Keratinocyte (primary cell): ENCODE data around the gene ZNF778. TPM values are rescaled to one million over a fixed set of nuclear protein-coding genes. Genes with fewer than 3 reads are reported as not detected.
A peak's percentile ranks its signal among the peaks of the same experiment; 100 is the strongest.

Experiments used
- DNase-seq: peaks from one replicate; pipeline ENCODE4 v3.0.0-alpha.2; 2011; ENCODE audit warnings: low read depth, missing footprints, low spot score
- FAIRE-seq: peaks from 2 replicates; lab custom pipeline; 2011; peaks lifted over from hg19 to GRCh38; lab: Jason Lieb, UNC
- H2AFZ ChIP-seq: 2 replicates; pipeline ENCODE4 v1.6.0; 2012; ENCODE audit warnings: low read length, control low read depth, inconsistent platforms; ENCODE audit not compliant: control insufficient read depth
- H3K27ac ChIP-seq: 2 replicates; pipeline ENCODE4 v1.5.1; 2011; ENCODE audit warnings: low read length; ENCODE audit not compliant: control insufficient read depth, insufficient read depth
- H3K27me3 ChIP-seq: 3 replicates; pipeline ENCODE4 v1.6.0; 2011; ENCODE audit warnings: low read length; ENCODE audit not compliant: control insufficient read depth, insufficient read depth; ENCODE audit errors: extremely low read depth
- H3K36me3 ChIP-seq, 2 experiments: 2 replicates in 1 of 2; 3 replicates in 1 of 2; pipeline ENCODE4 v1.5.1; 2011; ENCODE audit warnings: low read length in 2 of 2, mild to moderate bottlenecking in 1 of 2; ENCODE audit not compliant: control insufficient read depth in 2 of 2, insufficient read depth in 2 of 2; ENCODE audit errors: extremely low read depth in 1 of 2
- H3K4me1 ChIP-seq: 3 replicates; pipeline ENCODE4 v1.5.1; 2011; ENCODE audit warnings: low read length; ENCODE audit not compliant: control insufficient read depth, insufficient read depth; ENCODE audit errors: extremely low read depth
- H3K4me2 ChIP-seq: 3 replicates; pipeline ENCODE4 v1.6.0; 2011; ENCODE audit warnings: low read depth, low read length; ENCODE audit not compliant: control insufficient read depth, insufficient read depth; ENCODE audit errors: extremely low read depth
- H3K4me3 ChIP-seq, 3 experiments: fragments of 200-600 bp in 1 of 3; sonication (generic) in 1 of 3; 2 replicates in 2 of 3; 3 replicates in 1 of 3; pipeline ENCODE4 v1.5.1; 2011 to 2016; ENCODE audit warnings: low read length in 3 of 3, mild to moderate bottlenecking in 3 of 3, control low read depth in 2 of 3, inconsistent platforms in 1 of 3, low read depth in 1 of 3, mixed read lengths in 1 of 3, mixed run types in 1 of 3, moderate library complexity in 1 of 3; ENCODE audit not compliant: control insufficient read depth in 2 of 3, insufficient read depth in 2 of 3; ENCODE audit errors: extremely low read depth in 1 of 3
- H3K79me2 ChIP-seq: 2 replicates; pipeline ENCODE4 v1.6.0; 2012; ENCODE audit warnings: low read length; ENCODE audit not compliant: control insufficient read depth, insufficient read depth
- H3K9ac ChIP-seq: 3 replicates; pipeline ENCODE4 v1.6.0; 2011; ENCODE audit warnings: low read length; ENCODE audit not compliant: control insufficient read depth, insufficient read depth; ENCODE audit errors: extremely low read depth
- H3K9me1 ChIP-seq: 3 replicates; pipeline ENCODE4 v1.6.0; 2011; ENCODE audit warnings: low read length; ENCODE audit not compliant: control insufficient read depth, insufficient read depth; ENCODE audit errors: extremely low read depth
- H3K9me3 ChIP-seq: 2 replicates; pipeline ENCODE4 v1.5.1; 2012; ENCODE audit warnings: low read depth, low read length; ENCODE audit not compliant: control insufficient read depth
- H4K20me1 ChIP-seq: 3 replicates; pipeline ENCODE4 v1.6.0; 2011; ENCODE audit warnings: low read length; ENCODE audit not compliant: control insufficient read depth, insufficient read depth; ENCODE audit errors: extremely low read depth
- EZH2 ChIP-seq: IDR thresholded peaks from one replicate; pipeline ENCODE4 v1.6.1; 2012; ENCODE audit warnings: inconsistent platforms, mild to moderate bottlenecking, low read length, moderate library complexity
- dilution Hi-C: fragments of 300-500 bp; cut with MboI; formaldehyde crosslinking; loops from one replicate; pipeline ENCODE4 v1.7.0; 2020; ENCODE audit warnings: low sequenced_read_pairs; ENCODE audit not compliant: extremely low pct_ligation_motif_present
- polyA plus RNA-seq, 5 experiments: library from polyadenylated mRNA; depleted of rRNA in 3 of 5; stranded (reverse) in 3 of 5; stranded (forward) in 1 of 5; unstranded in 1 of 5; fragments of >200 nt; gene quantifications; 1 replicate in 1 of 5; 2 replicates in 3 of 5; 3 replicates in 1 of 5; pipeline versions ENCODE4 v1.2.1 to v1.2.3, GENCODE V29; 2011 to 2012; ENCODE audit warnings: missing spikeins in 2 of 5, low read depth in 1 of 5, low replicate concordance in 1 of 5
- TF ChIP-seq, protein P1 (sequence below), 3 experiments: IDR thresholded peaks in 1 of 3; conservative IDR thresholded peaks in 1 of 3; optimal IDR thresholded peaks in 1 of 3; 2 replicates in 2 of 3; 3 replicates in 1 of 3; pipeline versions ENCODE3 to v1.5.1; 2011; ENCODE audit warnings: low read length in 3 of 3, mild to moderate bottlenecking in 3 of 3, moderate library complexity in 2 of 3, control low read depth in 1 of 3, inconsistent platforms in 1 of 3; ENCODE audit not compliant: insufficient read depth in 2 of 3; ENCODE audit errors: extremely low read depth in 1 of 3

Gene ZNF778
- polyA plus RNA-seq, 1 donor (not counting 4 experiments of a cell fraction or from before 2014, with no cell fraction given), result 6.2 TPM

DNA sequence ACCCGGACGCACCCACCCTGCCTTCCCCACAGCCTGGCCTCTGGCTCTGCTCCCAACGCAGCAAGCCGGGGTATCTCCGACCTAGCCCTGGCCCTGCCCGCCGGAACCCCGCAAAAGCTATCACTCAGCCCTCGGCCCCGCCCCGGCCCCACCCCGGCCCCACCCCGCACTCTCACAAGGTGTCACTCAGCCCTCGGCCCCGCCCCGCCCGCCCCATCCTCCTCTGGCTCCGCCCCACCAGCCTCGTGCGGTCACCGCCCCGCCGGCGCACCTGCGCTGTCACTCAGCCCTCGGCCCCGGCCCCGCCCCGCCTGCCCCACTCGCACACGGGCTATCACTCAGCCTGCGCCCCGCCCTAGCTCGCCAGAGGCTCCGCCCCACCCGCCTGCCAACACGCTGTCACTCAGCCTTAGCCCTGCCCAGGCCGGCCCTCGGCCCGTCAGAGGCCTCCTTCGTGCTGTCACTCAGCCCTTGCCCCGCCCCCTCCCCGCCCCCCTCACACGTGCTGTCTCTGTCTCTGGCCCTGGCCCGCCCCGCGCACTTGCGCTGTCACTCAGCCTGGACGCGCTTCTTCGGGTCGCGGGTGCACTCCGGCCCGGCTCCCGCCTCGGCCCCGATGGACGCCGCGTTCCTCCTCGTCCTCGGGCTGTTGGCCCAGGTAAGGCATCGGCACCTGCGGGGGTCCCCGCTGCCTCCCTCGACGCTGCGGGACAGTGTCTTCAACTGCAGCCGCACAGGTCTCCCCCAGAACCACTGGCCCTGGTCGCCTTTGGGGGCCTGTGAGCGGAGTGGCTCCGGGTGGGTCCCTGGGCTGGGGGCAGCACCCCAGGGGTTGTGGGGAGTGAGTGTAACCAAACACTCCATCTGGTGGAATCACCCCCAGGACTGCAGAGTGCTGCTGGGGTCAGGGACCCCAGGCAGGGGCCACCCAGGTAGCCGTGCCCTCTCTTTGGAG is 46.0 kb upstream of the ZNF778 start, which contains the start of gene CDH15:
TSS of gene CDH15 (plus strand) at position 533 of the 955 bp plus-strand sequence. CDS start at position 617, 84 bp downstream.
- Histone ChIP-seq H3K79me2 (no peaks in the 10 kb centered on the region), H3K27ac (no peak within 1 kb of the TSS), H3K4me2 (peak within 1 kb of the TSS; percentile 60), H3K36me3 (no peaks in the 10 kb centered on the region), H2AFZ (no peak within 1 kb of the TSS), H3K4me1 (peaks cover 7% of the 10 kb centered on the region), H3K9me3 (no peaks in the 10 kb centered on the region), H3K9ac (no peak within 1 kb of the TSS), H4K20me1 (peaks cover 2% of the 10 kb centered on the region), H3K27me3 (peaks cover 69% of the 10 kb centered on the region), H3K9me1 (no peaks in the 10 kb centered on the region), H3K4me3 (no peak within 1 kb of the TSS)
- DNase-seq (peak; percentile 82), FAIRE-seq (no peak)
- TF ChIP-seq, protein P1, sequence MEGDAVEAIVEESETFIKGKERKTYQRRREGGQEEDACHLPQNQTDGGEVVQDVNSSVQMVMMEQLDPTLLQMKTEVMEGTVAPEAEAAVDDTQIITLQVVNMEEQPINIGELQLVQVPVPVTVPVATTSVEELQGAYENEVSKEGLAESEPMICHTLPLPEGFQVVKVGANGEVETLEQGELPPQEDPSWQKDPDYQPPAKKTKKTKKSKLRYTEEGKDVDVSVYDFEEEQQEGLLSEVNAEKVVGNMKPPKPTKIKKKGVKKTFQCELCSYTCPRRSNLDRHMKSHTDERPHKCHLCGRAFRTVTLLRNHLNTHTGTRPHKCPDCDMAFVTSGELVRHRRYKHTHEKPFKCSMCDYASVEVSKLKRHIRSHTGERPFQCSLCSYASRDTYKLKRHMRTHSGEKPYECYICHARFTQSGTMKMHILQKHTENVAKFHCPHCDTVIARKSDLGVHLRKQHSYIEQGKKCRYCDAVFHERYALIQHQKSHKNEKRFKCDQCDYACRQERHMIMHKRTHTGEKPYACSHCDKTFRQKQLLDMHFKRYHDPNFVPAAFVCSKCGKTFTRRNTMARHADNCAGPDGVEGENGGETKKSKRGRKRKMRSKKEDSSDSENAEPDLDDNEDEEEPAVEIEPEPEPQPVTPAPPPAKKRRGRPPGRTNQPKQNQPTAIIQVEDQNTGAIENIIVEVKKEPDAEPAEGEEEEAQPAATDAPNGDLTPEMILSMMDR (optimal IDR thresholded peaks at IDR 0.05 in 1 of 3, IDR thresholded peaks at IDR 0.05 in 1 of 3, conservative IDR thresholded peaks at IDR 0.05 in 1 of 3; ENCODE audit: extremely low read depth in 1 of 3, insufficient read depth in 2 of 3, low read length in 3 of 3), result no peak
- no peak for TF ChIP-seq EZH2
- dilution Hi-C loops, result no loop called here

DNA sequence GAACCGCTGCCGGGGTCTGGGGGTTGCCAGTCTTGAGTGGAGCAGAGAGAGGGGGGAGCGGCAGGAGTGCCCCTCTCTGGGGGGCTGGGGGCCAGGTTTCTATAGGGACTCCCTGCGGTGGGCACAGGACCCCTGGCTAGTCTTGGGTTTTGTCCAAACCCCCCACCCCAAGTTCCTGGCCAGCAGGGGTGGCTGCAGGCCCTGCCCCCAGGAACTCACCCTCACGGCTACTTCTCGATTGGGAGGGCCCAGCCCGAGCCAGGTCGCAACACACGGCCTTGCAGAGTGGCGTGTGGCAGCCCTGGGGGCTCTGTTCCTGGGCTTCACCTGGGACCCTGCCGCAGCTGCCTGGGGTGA is 45.4 kb upstream of the ZNF778 start:
- H3K4me2 ChIP-seq, result no peak overlapping the region

More for the DNA sequence above, 45.4 kb upstream of the ZNF778 start:
- Histone ChIP-seq H3K9ac (no peak overlapping the region), H4K20me1 (peaks cover 2% of the 10 kb centered on the region), H3K4me3 (no peak overlapping the region), H3K27ac (no peak overlapping the region), H3K4me1 (peaks cover 6% of the 10 kb centered on the region), H3K9me1 (no peaks in the 10 kb centered on the region), H3K9me3 (no peaks in the 10 kb centered on the region), H3K79me2 (no peaks in the 10 kb centered on the region), H3K27me3 (peaks cover 62% of the 10 kb centered on the region), H2AFZ (no peak overlapping the region), H3K36me3 (no peaks in the 10 kb centered on the region)
- DNase-seq, result no peak
- dilution Hi-C loops, result no loop called here
- TF ChIP-seq, protein P1 (optimal IDR thresholded peaks at IDR 0.05 in 1 of 3, IDR thresholded peaks at IDR 0.05 in 1 of 3, conservative IDR thresholded peaks at IDR 0.05 in 1 of 3; ENCODE audit: extremely low read depth in 1 of 3, insufficient read depth in 2 of 3, low read length in 3 of 3), result no peak
- TF ChIP-seq EZH2, result no peak
- no peak for FAIRE-seq
